ENCODE data around the gene HTR3D.

- no peak for TF ChIP-seq POLR2AphosphoS5 (IDR thresholded peaks at IDR 0.05; ENCODE audit: borderline replicate concordance, low read depth, low read length)
- TF ChIP-seq EZH2 (IDR thresholded peaks at IDR 0.05): no peak
- TF ChIP-seq FOXP2 (optimal IDR thresholded peaks at IDR 0.05; ENCODE audit: control extremely low read depth, extremely low read length, insufficient read depth): no peak
Measured at GRCh38 chr3:184011937-184012889, 19.3 kb upstream of the HTR3D start.

Data from SK-N-MC (cell line).